Activated naive CD8-positive, alpha-beta T cell treated with anti-CD3 and anti-CD28 coated beads, Interleukin-2, amount 50 U/mL, for 24 hours (primary cell): ENCODE results near the gene OR14K1.

Source experiments
- ATAC-seq: fragments of 150-1000 bp; cut with Tn5 transposase; one replicate; pipeline ENCODE4 v1.10.0; 2021
- DNase-seq: peaks from one replicate; pipeline ENCODE4 v3.0.0; 2021
- H3K27ac Mint-ChIP-seq: one replicate; pipeline ENCODE4 v1.8.0; 2021; ENCODE audit warnings: mild to moderate bottlenecking, mixed read lengths
- H3K27me3 Mint-ChIP-seq: one replicate; pipeline ENCODE4 v1.8.0; 2021; ENCODE audit warnings: mixed read lengths
- H3K36me3 Mint-ChIP-seq: one replicate; pipeline ENCODE4 v1.8.0; 2021; ENCODE audit warnings: low read depth, mixed read lengths
- H3K4me1 Mint-ChIP-seq: one replicate; pipeline ENCODE4 v1.8.0; 2021; ENCODE audit warnings: mixed read lengths
- H3K4me3 Mint-ChIP-seq: one replicate; pipeline ENCODE4 v1.8.0; 2021; ENCODE audit warnings: mild to moderate bottlenecking, moderate library complexity, mixed read lengths
- H3K9me3 Mint-ChIP-seq: one replicate; pipeline ENCODE4 v1.8.0; 2021; ENCODE audit warnings: mixed read lengths

Gene OR14K1

GRCh38 chr1:247769603-247770002, 31.2 kb downstream of the OR14K1 start:
- Mint-ChIP-seq H3K9me3 (no peaks in the 10 kb centered on the region), H3K4me3 (no peak overlapping the region), H3K27me3 (peaks cover 7% of the 10 kb centered on the region), H3K4me1 (no peaks in the 10 kb centered on the region), H3K36me3 (no peaks in the 10 kb centered on the region), H3K27ac (no peak overlapping the region)
- DNase-seq (no peak), ATAC-seq (no peak)
